Stimulated activated effector memory CD8-positive, alpha-beta T cell treated with anti-CD3 and anti-CD28 coated beads, Interleukin-12 subunit alpha, Interleukin-12 subunit beta, amount 100 ng/mL, for 72 hours (primary cell): ENCODE measurements around the gene RBMX2.
A peak's percentile ranks its signal among the peaks of the same experiment; 100 is the strongest.
"Not testable (repeated sequence)": the region's sequence is repeated elsewhere in the genome, so short reads cannot be mapped to it uniquely, and the experiment has no call there.

ENCODE experiments used
- ATAC-seq: fragments of 150-1000 bp; cut with Tn5 transposase; 2 replicates; pipeline ENCODE4 v1.10.0; 2021
- DNase-seq, 2 donors: peaks; one replicate each; pipeline ENCODE4 v3.0.0; 2021 to 2022; ENCODE audit warnings: low spot score in 2 of 2
- H3K27ac Mint-ChIP-seq: one replicate; pipeline ENCODE4 v1.8.0; 2022; ENCODE audit warnings: mild to moderate bottlenecking, mixed read lengths
- H3K36me3 Mint-ChIP-seq: one replicate; pipeline ENCODE4 v1.8.0; 2022; ENCODE audit warnings: mild to moderate bottlenecking, mixed read lengths
- H3K4me1 Mint-ChIP-seq: one replicate; pipeline ENCODE4 v1.8.0; 2022; ENCODE audit warnings: mixed read lengths
- H3K4me3 Mint-ChIP-seq: one replicate; pipeline ENCODE4 v1.8.0; 2022; ENCODE audit warnings: mild to moderate bottlenecking, mixed read lengths
- H3K9me3 Mint-ChIP-seq: one replicate; pipeline ENCODE4 v1.8.0; 2022; ENCODE audit warnings: mixed read lengths

RBMX2 gene, protein sequence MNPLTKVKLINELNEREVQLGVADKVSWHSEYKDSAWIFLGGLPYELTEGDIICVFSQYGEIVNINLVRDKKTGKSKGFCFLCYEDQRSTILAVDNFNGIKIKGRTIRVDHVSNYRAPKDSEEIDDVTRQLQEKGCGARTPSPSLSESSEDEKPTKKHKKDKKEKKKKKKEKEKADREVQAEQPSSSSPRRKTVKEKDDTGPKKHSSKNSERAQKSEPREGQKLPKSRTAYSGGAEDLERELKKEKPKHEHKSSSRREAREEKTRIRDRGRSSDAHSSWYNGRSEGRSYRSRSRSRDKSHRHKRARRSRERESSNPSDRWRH

DNA sequence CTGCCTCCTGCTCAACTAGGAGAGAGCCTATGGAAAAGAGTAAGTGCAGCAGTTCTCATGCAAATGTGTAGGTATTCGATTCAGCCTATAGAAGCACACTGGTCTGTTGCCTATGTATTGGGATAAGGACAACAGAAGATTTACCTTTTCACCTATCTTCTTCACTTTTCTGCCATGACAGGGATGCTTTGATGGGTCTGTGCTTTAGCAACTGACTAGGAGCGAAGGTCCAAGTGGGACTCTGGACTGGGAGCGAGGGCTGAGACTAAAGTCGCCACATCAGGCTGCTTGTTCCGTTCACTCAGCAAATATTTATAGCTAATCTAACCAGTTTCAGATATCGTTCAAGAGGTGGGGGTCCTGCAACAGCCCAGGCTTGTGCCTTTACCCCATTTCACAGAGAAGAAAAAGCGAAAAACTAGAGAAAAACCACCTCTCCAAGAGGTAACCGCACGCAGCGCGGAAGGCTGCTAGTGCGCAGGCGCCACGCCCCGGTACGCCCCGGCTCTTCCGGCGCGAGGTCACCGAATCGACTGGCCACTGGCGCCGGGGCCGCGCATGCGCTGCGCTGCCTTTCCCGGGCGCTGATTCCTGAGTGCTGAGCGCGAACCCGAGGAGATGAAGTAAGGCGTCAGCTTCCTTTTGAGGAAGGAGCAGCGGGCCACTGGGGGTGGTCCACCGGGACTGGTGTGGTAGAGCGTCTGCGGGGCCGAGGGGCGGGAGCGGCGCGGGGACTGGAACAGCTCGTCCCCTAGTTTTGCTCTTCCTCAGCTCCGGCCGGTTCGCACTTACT, at the start of gene RBMX2:
RBMX2 (plus strand) TSS at position 573 of the 793 bp plus-strand sequence; CDS start at position 619, 46 bp downstream.
- peak; percentile 96 for ATAC-seq
- DNase-seq, result peak; percentile 46 to 75
- Mint-ChIP-seq H3K36me3 (peaks cover 29% of the 10 kb centered on the region), H3K4me1 (peaks cover 6% of the 10 kb centered on the region), H3K4me3 (peak within 1 kb of the TSS; percentile 86), H3K27ac (peak within 1 kb of the TSS; percentile 89), H3K9me3 (no peaks in the 10 kb centered on the region)

- H3K4me3 Mint-ChIP-seq, DNase-seq, H3K4me1 Mint-ChIP-seq, ATAC-seq, H3K27ac Mint-ChIP-seq, H3K9me3 Mint-ChIP-seq: not testable (repeated sequence)
- peaks cover 18% of the 10 kb centered on the region for H3K36me3 Mint-ChIP-seq
Observed at GRCh38 chrX:130352050-130352449, 49.7 kb upstream of the RBMX2 start.

DNA sequence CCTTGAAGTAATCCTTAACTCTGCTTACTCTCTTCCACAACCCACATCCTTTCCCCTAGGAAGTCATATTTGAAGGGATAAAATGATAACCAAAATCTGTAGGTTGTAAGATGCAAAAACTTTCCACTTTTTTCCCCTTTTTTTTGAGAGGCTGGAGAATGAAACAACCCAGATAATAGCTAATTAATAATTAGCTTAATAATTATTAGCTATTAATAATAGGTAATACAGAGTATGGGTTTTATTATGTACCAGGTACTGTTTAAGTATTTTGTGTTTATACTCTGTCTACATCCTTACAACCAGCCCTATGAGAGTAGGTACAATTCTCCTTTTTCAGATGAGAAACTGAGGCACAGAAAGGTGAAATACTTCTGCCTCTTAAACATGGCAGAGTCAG, 25.7 kb upstream of the RBMX2 start:
- no peak overlapping the region for H3K27ac Mint-ChIP-seq
- H3K36me3 Mint-ChIP-seq, result no peaks in the 10 kb centered on the region
- no peak for DNase-seq
- ATAC-seq, result no peak
- no peaks in the 10 kb centered on the region for H3K9me3 Mint-ChIP-seq
- no peaks in the 10 kb centered on the region for H3K4me1 Mint-ChIP-seq
- H3K4me3 Mint-ChIP-seq, result no peak overlapping the region

DNA sequence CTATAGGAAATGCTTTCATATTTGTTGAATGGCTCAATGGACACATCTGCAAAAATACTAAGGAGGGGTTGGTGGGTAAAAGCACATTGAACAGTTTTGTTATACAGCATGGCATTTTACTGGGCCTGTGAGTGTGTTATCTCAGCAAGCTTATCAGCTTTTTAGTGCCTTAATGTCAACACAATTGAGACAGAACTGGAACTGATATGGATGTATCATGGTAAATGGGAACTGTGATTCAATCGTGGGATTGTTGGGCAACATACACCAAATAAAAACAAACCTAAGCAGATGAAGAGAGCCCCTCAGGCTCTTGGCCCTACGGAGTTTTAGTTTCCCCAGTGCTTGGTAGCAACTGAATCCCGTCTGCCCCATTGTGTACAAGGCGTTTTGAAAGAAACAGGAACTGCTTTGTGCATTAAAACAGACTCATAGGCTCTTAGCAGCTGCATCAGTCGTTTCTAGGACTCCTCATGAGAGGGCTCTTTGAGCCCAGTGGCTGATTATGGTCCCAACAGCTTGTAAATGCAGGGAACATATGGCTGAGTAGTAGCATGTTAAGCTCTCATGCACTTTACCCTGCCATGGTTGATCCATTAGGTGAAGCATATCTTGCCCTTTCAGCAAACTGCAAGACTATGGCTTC, 23.6 kb upstream of the RBMX2 start:
- DNase-seq (no peak), ATAC-seq (no peak)
- H3K9me3 Mint-ChIP-seq, result no peaks in the 10 kb centered on the region

DNA sequence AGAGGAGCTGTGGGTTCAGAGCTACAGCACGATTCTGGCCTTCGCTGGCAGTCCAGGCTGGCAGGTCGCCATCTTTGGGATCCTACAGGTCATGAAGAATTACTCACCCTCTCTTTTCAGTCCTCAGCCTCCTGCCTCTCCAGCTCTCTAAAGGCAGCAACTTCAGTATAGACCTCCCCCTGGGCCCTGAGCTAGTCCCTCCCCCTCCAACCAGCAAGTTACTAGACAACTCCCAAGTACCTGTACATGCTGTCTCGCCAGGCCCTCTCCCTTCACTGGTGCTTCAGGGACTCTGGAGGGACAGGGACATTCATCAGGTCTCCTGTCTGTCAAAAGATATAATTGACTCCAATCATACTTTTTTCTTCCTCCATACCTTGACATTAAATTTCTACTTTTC, 16.3 kb upstream of the RBMX2 start, which contains the start of gene GPR119:
GPR119 (minus strand) TSS at position 155 of the 400 bp plus-strand sequence. CDS start 227 bp downstream, outside the sequence.
- Mint-ChIP-seq H3K4me3 (no peak within 1 kb of the TSS), H3K4me1 (no peaks in the 10 kb centered on the region), H3K27ac (no peak within 1 kb of the TSS), H3K9me3 (no peaks in the 10 kb centered on the region), H3K36me3 (no peaks in the 10 kb centered on the region)
- ATAC-seq, result no peak
- DNase-seq, result no peak

More for the DNA sequence above, 23.6 kb upstream of the RBMX2 start:
- H3K27ac Mint-ChIP-seq, result no peak overlapping the region
- no peak overlapping the region for H3K4me3 Mint-ChIP-seq
- H3K36me3 Mint-ChIP-seq, result no peaks in the 10 kb centered on the region
- no peaks in the 10 kb centered on the region for H3K4me1 Mint-ChIP-seq

GRCh38 chrX:130386408-130386808, 15.4 kb upstream of the RBMX2 start:
- ATAC-seq (no peak), DNase-seq (no peak)
- H3K9me3 Mint-ChIP-seq, result no peaks in the 10 kb centered on the region
- no peaks in the 10 kb centered on the region for H3K4me1 Mint-ChIP-seq
- no peak overlapping the region for H3K27ac Mint-ChIP-seq
- H3K36me3 Mint-ChIP-seq, result no peaks in the 10 kb centered on the region
- H3K4me3 Mint-ChIP-seq, result no peak overlapping the region

DNA sequence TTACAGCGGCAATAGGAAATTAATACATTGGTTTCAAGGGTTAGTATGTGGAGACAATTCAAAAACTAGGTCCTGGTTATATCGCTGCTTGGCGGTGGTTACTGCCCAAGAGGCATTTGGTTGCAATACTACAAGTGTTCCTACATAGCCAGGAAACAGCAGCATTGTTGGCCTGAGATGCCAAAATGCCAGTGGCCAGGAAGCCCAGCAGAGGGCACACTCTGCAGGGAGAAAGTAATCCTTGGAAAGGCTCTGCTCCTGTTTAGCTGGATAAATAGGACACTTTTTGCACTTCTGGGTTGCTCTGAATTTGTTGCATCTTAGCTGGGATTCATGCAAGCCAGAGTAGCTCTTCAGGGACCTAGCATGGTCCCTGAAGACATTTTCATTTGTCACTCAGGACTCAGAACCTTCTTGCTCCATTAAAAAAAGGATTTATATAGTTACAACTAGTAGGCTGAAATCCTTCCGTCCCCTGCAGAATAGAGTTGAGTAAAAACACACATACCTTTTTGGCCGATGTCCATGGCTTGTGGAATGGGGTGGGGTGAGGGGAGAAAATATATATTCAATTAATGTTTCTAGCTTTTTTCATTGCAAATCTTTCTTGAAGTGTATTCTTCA, 8.2 kb upstream of the RBMX2 start:
- H3K4me3 Mint-ChIP-seq, result no peak overlapping the region
- ATAC-seq (no peak), DNase-seq (no peak)
- H3K36me3 Mint-ChIP-seq, result no peaks in the 10 kb centered on the region
- no peak overlapping the region for H3K27ac Mint-ChIP-seq
- H3K4me1 Mint-ChIP-seq, result no peaks in the 10 kb centered on the region
- H3K9me3 Mint-ChIP-seq, result no peaks in the 10 kb centered on the region

- no peaks in the 10 kb centered on the region for H3K4me1 Mint-ChIP-seq
- ATAC-seq (no peak), DNase-seq (no peak)
- H3K4me3 Mint-ChIP-seq, result no peak overlapping the region
- H3K9me3 Mint-ChIP-seq, result no peaks in the 10 kb centered on the region
- no peaks in the 10 kb centered on the region for H3K36me3 Mint-ChIP-seq
- no peak overlapping the region for H3K27ac Mint-ChIP-seq
Observed at GRCh38 chrX:130395341-130395740, 6.4 kb upstream of the RBMX2 start.

DNA sequence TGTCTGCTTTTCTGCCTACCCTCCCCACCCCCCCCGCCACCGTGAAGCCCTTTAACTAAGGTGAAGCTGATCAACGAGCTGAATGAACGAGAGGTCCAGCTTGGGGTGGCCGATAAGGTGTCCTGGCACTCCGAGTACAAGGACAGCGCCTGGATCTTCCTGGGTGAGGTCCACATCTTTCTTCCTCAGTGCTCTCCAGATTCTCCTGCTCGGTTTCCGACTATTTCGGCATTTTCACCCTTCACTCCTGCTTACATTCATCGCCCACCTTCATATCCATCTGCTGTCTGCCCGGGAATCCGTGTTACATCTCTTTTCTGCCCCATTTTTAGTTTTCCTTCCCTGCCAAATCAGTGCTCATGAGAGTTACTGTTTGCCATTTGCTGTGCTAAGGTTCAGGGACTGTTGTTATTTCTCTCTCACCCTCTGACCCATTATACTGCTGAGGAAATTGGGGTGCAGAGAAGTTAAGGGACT, 459 bp downstream of the RBMX2 start:
- Mint-ChIP-seq H3K27ac (peak overlapping the region; percentile 89), H3K4me1 (peaks cover 6% of the 10 kb centered on the region), H3K4me3 (peak overlapping the region; percentile 86), H3K9me3 (no peaks in the 10 kb centered on the region), H3K36me3 (peaks cover 34% of the 10 kb centered on the region)
- DNase-seq (no peak), ATAC-seq (no peak)

DNA sequence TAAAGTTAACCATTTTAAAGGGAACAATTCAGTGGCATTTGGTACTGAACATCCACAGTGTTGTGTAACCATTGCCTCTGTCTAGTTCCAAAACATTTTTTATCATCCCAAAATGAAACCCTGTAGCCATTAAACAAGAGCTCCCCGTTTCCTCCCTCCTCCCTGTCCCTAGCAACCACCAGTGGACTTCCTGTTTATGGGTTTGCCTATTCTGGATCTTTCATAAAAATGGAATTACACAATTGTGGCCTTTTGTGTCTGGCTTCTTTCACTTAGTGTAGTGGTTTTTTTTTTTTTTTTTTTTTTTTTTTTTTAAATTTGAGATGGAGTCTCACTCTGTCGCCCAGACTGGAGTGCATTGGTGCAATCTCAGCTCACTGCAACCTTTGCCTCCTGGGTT, 11.6 kb downstream of the RBMX2 start:
- no peak overlapping the region for H3K4me3 Mint-ChIP-seq
- ATAC-seq (no peak), DNase-seq (no peak)
- H3K9me3 Mint-ChIP-seq, result no peaks in the 10 kb centered on the region
- H3K4me1 Mint-ChIP-seq, result peaks cover 6% of the 10 kb centered on the region
- H3K36me3 Mint-ChIP-seq, result peaks cover 62% of the 10 kb centered on the region
- no peak overlapping the region for H3K27ac Mint-ChIP-seq

DNA sequence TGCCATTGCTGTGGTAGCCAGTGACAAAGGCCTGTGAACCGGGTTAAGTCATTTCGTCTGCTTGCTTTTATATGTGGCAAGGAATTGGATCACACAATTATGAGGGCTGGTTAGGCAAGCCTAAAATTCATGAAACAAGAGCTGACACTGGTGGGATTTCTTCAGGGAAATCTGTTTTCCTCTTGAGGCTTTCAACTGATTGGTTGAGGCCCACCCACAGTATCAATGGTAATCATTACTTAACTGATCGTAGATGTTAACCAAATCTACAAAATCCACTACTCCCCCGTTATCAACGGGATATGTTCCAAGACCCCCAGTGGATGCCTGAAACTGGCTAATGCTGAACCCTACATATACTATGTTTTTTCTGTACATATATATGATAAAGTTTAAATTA, 13.0 kb downstream of the RBMX2 start:
- Mint-ChIP-seq H3K36me3 (peaks cover 48% of the 10 kb centered on the region), H3K9me3 (no peaks in the 10 kb centered on the region), H3K27ac (no peak overlapping the region), H3K4me1 (peaks cover 6% of the 10 kb centered on the region), H3K4me3 (no peak overlapping the region)
- no peak for DNase-seq
- no peak for ATAC-seq

- Mint-ChIP-seq H3K9me3 (no peaks in the 10 kb centered on the region), H3K36me3 (peaks cover 44% of the 10 kb centered on the region), H3K27ac (no peak overlapping the region), H3K4me3 (no peak overlapping the region), H3K4me1 (peaks cover 6% of the 10 kb centered on the region)
- no peak for DNase-seq
- peak; percentile 72 for ATAC-seq
Observed at GRCh38 chrX:130415201-130415600, 13.4 kb downstream of the RBMX2 start.

- DNase-seq (no peak), ATAC-seq (no peak)
- peaks cover 6% of the 10 kb centered on the region for H3K4me1 Mint-ChIP-seq
- H3K4me3 Mint-ChIP-seq, result no peak overlapping the region
- H3K27ac Mint-ChIP-seq, result no peak overlapping the region
- no peaks in the 10 kb centered on the region for H3K9me3 Mint-ChIP-seq
- H3K36me3 Mint-ChIP-seq, result peaks cover 29% of the 10 kb centered on the region
Observed at GRCh38 chrX:130416785-130417184, 15.0 kb downstream of the RBMX2 start.

DNA sequence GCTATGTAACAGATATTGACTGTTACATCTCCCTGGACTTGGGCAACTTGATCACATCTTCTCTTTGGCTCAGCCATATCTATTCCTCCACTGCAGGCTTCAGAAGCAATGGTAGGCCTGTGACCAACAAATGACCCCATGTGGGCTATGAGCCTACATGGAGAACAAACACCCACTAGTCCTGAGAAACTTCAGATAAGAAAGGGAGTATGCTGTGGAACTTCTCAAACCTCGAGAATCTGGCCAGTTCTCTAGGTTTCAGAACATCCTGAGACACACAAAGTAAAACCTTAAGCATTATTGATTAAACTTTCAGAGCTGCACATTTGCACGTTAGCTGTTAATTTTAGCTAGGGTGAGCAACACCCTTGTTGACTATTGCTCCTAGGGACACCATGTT, 16.3 kb downstream of the RBMX2 start:
- H3K4me1 Mint-ChIP-seq, result peaks cover 6% of the 10 kb centered on the region
- H3K9me3 Mint-ChIP-seq, result no peaks in the 10 kb centered on the region
- ATAC-seq (no peak), DNase-seq (no peak)
- H3K36me3 Mint-ChIP-seq, result peaks cover 16% of the 10 kb centered on the region
- H3K27ac Mint-ChIP-seq, result no peak overlapping the region
- no peak overlapping the region for H3K4me3 Mint-ChIP-seq

- H3K9me3 Mint-ChIP-seq, result no peaks in the 10 kb centered on the region
- ATAC-seq (no peak), DNase-seq (no peak)
- no peak overlapping the region for H3K27ac Mint-ChIP-seq
- peaks cover 6% of the 10 kb centered on the region for H3K4me1 Mint-ChIP-seq
- H3K36me3 Mint-ChIP-seq, result peaks cover 9% of the 10 kb centered on the region
- no peak overlapping the region for H3K4me3 Mint-ChIP-seq
Observed at GRCh38 chrX:130418740-130419139, 17.0 kb downstream of the RBMX2 start.
